GM23338 (cell line): ENCODE data around the gene CDKN2AIPNL. TPM values are rescaled to one million over a fixed set of nuclear protein-coding genes. Genes with fewer than 3 reads are reported as not detected.

Experiments
- ATAC-seq: fragments of 200-7000 bp; cut with Tn5 transposase; 3 replicates; pipeline ENCODE4 v1.9.1; 2020
- DNase-seq: peaks from one replicate; pipeline ENCODE4 v3.0.0-alpha.2; 2015; ENCODE audit warnings: low spot score
- H2AFZ ChIP-seq: fragments of 200-600 bp; sonication (generic); 2 replicates; pipeline ENCODE4 v1.8.0; 2016; ENCODE audit warnings: antibody characterized with exemption, mild to moderate bottlenecking, moderate library complexity
- H3F3A ChIP-seq: fragments of 200-600 bp; sonication (generic); replicated peaks from 2 replicates; pipeline ENCODE4 v1.8.0; 2017; ENCODE audit warnings: antibody characterized with exemption, mixed run types, low read depth
- H3K27ac ChIP-seq: fragments of 200-600 bp; sonication (generic); 2 replicates; pipeline ENCODE4 v1.6.1; 2016; ENCODE audit warnings: low read depth
- H3K27me3 ChIP-seq: fragments of 200-600 bp; sonication (generic); 2 replicates; pipeline ENCODE4 v1.8.0; 2016; ENCODE audit warnings: mild to moderate bottlenecking, mixed run types, moderate library complexity; ENCODE audit not compliant: insufficient read depth
- H3K36me3 ChIP-seq: fragments of 200-600 bp; sonication (generic); 2 replicates; pipeline ENCODE4 v1.8.0; 2016; ENCODE audit warnings: mild to moderate bottlenecking; ENCODE audit not compliant: insufficient read depth
- H3K4me1 ChIP-seq: fragments of 200-600 bp; sonication (generic); 2 replicates; pipeline ENCODE4 v1.8.0; 2016; ENCODE audit warnings: mild to moderate bottlenecking, moderate library complexity; ENCODE audit not compliant: insufficient read depth
- H3K4me2 ChIP-seq: fragments of 200-600 bp; sonication (generic); 2 replicates; pipeline ENCODE4 v1.7.1; 2017; ENCODE audit warnings: mixed run types
- H3K4me3 ChIP-seq: fragments of 200-600 bp; sonication (generic); 2 replicates; pipeline ENCODE4 v1.6.1; 2016; ENCODE audit warnings: mixed run types
- H3K79me2 ChIP-seq: fragments of 200-600 bp; sonication (generic); replicated peaks from 2 replicates; pipeline ENCODE4 v1.8.0; 2017; ENCODE audit warnings: mild to moderate bottlenecking; ENCODE audit not compliant: insufficient read depth
- H3K9me2 ChIP-seq: fragments of 200-600 bp; sonication (generic); 2 replicates; pipeline ENCODE4 v1.8.0; 2017; ENCODE audit not compliant: insufficient read depth
- H4K20me1 ChIP-seq: fragments of 200-600 bp; sonication (generic); replicated peaks from 2 replicates; pipeline ENCODE4 v1.8.0; 2017; ENCODE audit warnings: mild to moderate bottlenecking; ENCODE audit not compliant: insufficient read depth
- H3K27ac Mint-ChIP-seq: 2 replicates; pipeline ENCODE4 v1.8.0; 2020; ENCODE audit warnings: inconsistent platforms, mild to moderate bottlenecking, moderate library complexity, mixed read lengths
- H3K27me3 Mint-ChIP-seq: 3 replicates; pipeline ENCODE4 v1.8.0; 2022; ENCODE audit warnings: low read depth, mild to moderate bottlenecking, moderate library complexity, mixed read lengths, inconsistent platforms; ENCODE audit not compliant: insufficient read depth, poor library complexity
- H3K36me3 Mint-ChIP-seq: 3 replicates; pipeline ENCODE4 v1.8.0; 2021; ENCODE audit warnings: low read depth, mild to moderate bottlenecking, inconsistent platforms, moderate library complexity, mixed read lengths
- H3K4me1 Mint-ChIP-seq: 3 replicates; pipeline ENCODE4 v1.8.0; 2020; ENCODE audit warnings: mild to moderate bottlenecking, inconsistent platforms, mixed read lengths
- H3K4me3 Mint-ChIP-seq: 3 replicates; pipeline ENCODE4 v1.8.0; 2021; ENCODE audit warnings: moderate library complexity, mild to moderate bottlenecking, inconsistent platforms, mixed read lengths
- H3K9me3 Mint-ChIP-seq: 3 replicates; pipeline ENCODE4 v1.8.0; 2020; ENCODE audit warnings: moderate library complexity, mild to moderate bottlenecking, inconsistent platforms, mixed read lengths
- EZH2phosphoT487 ChIP-seq: fragments of 200-600 bp; sonication (generic); IDR thresholded peaks from one replicate; pipeline ENCODE4 v1.8.1; 2018; ENCODE audit warnings: antibody characterized with exemption; ENCODE audit not compliant: unreplicated experiment
- POLR2AphosphoS5 ChIP-seq: IDR thresholded peaks from 2 replicates; pipeline ENCODE4 v1.6.1; 2016; ENCODE audit warnings: antibody characterized with exemption, low read depth
- REST ChIP-seq: IDR thresholded peaks from one replicate; pipeline ENCODE4 v1.6.1; 2018; ENCODE audit warnings: antibody characterized with exemption; ENCODE audit not compliant: unreplicated experiment
- STAT1 ChIP-seq: IDR thresholded peaks from one replicate; pipeline ENCODE4 v1.6.1; 2016; ENCODE audit warnings: antibody characterized with exemption; ENCODE audit not compliant: unreplicated experiment
- ZNF331 ChIP-seq: fragments of 250-450 bp; sonication (Bioruptor Pico); IDR thresholded peaks from 2 replicates; pipeline ENCODE4 v1.5.0; 2020; ENCODE audit warnings: low read depth, mild to moderate bottlenecking, moderate library complexity
- polyA plus RNA-seq: library from polyadenylated mRNA; unstranded; fragments of >200 nt; fragmentation: Nextera tagmentation; extraction: Ambion mirVana; gene quantifications from 2 replicates; pipeline ENCODE4 v1.2.1, GENCODE V29; 2016
- total RNA-seq: library from RNA; depleted of rRNA; stranded (reverse); fragments of >200 nt; shearing (Covaris generic); gene quantifications from 2 replicates; pipeline ENCODE4 v1.2.3, GENCODE V29; 2014
- TF ChIP-seq, protein P1 (sequence below): fragments of 250-450 bp; sonication (Bioruptor Pico); IDR thresholded peaks from 2 replicates; pipeline ENCODE4 v1.5.0; 2020; ENCODE audit warnings: mild to moderate bottlenecking, moderate library complexity

CDKN2AIPNL gene
- total and polyA plus RNA-seq, 2 experiments from 2014 or later: 53.5 to 79.5 TPM

DNA sequence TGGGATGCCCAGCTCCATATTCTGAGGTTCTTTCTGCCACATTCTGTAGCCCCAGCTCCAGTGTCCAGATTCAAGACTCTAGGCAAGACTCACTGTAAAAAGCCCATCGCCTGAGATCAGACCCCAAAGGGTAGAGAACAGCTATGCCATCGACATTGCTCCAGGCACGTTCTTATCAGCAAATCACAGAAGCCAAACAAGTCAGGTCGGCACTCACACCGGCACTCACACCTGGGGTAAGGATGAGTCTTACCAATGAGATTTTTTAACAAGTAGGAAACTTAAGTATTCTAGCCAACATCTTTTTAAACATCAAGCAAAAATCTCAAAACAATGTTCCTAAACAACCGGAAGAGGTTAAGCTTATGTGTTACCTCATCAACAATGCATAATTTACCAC, 2.4 kb downstream of the CDKN2AIPNL start:
- Mint-ChIP-seq H3K36me3 (peaks cover 28% of the 10 kb centered on the region), H3K27me3 (peaks cover 7% of the 10 kb centered on the region), H3K9me3 (no peaks in the 10 kb centered on the region; the same call in 2 of the 3 replicates), H3K4me3 (peak overlapping the region; percentile 29; the same call in 1 of the 3 replicates), H3K27ac (no peak overlapping the region), H3K4me1 (peaks cover 25% of the 10 kb centered on the region)
- Histone ChIP-seq H3K36me3 (0 out of 2 replicates have a peak, but pooled peaks cover 6% of the 10 kb centered on the region), H3F3A (peaks cover 10% of the 10 kb centered on the region), H3K79me2 (peaks cover 48% of the 10 kb centered on the region), H3K4me1 (peaks cover 22% of the 10 kb centered on the region), H3K27me3 (no peaks in the 10 kb centered on the region), H3K9me2 (no peaks in the 10 kb centered on the region), H4K20me1 (no peaks in the 10 kb centered on the region; the same call in 1 of the 2 replicates), H3K4me2 (no peak overlapping the region), H2AFZ (no peak overlapping the region), H3K27ac (no peak overlapping the region), H3K4me3 (no peak overlapping the region)
- DNase-seq (no peak), ATAC-seq (no peak)
- TF ChIP-seq REST (no peak), POLR2AphosphoS5 (no peak), STAT1 (no peak), ZNF331 (CRISPR knock-in tag) (no peak), EZH2phosphoT487 (no peak)
- TF ChIP-seq, protein P1, sequence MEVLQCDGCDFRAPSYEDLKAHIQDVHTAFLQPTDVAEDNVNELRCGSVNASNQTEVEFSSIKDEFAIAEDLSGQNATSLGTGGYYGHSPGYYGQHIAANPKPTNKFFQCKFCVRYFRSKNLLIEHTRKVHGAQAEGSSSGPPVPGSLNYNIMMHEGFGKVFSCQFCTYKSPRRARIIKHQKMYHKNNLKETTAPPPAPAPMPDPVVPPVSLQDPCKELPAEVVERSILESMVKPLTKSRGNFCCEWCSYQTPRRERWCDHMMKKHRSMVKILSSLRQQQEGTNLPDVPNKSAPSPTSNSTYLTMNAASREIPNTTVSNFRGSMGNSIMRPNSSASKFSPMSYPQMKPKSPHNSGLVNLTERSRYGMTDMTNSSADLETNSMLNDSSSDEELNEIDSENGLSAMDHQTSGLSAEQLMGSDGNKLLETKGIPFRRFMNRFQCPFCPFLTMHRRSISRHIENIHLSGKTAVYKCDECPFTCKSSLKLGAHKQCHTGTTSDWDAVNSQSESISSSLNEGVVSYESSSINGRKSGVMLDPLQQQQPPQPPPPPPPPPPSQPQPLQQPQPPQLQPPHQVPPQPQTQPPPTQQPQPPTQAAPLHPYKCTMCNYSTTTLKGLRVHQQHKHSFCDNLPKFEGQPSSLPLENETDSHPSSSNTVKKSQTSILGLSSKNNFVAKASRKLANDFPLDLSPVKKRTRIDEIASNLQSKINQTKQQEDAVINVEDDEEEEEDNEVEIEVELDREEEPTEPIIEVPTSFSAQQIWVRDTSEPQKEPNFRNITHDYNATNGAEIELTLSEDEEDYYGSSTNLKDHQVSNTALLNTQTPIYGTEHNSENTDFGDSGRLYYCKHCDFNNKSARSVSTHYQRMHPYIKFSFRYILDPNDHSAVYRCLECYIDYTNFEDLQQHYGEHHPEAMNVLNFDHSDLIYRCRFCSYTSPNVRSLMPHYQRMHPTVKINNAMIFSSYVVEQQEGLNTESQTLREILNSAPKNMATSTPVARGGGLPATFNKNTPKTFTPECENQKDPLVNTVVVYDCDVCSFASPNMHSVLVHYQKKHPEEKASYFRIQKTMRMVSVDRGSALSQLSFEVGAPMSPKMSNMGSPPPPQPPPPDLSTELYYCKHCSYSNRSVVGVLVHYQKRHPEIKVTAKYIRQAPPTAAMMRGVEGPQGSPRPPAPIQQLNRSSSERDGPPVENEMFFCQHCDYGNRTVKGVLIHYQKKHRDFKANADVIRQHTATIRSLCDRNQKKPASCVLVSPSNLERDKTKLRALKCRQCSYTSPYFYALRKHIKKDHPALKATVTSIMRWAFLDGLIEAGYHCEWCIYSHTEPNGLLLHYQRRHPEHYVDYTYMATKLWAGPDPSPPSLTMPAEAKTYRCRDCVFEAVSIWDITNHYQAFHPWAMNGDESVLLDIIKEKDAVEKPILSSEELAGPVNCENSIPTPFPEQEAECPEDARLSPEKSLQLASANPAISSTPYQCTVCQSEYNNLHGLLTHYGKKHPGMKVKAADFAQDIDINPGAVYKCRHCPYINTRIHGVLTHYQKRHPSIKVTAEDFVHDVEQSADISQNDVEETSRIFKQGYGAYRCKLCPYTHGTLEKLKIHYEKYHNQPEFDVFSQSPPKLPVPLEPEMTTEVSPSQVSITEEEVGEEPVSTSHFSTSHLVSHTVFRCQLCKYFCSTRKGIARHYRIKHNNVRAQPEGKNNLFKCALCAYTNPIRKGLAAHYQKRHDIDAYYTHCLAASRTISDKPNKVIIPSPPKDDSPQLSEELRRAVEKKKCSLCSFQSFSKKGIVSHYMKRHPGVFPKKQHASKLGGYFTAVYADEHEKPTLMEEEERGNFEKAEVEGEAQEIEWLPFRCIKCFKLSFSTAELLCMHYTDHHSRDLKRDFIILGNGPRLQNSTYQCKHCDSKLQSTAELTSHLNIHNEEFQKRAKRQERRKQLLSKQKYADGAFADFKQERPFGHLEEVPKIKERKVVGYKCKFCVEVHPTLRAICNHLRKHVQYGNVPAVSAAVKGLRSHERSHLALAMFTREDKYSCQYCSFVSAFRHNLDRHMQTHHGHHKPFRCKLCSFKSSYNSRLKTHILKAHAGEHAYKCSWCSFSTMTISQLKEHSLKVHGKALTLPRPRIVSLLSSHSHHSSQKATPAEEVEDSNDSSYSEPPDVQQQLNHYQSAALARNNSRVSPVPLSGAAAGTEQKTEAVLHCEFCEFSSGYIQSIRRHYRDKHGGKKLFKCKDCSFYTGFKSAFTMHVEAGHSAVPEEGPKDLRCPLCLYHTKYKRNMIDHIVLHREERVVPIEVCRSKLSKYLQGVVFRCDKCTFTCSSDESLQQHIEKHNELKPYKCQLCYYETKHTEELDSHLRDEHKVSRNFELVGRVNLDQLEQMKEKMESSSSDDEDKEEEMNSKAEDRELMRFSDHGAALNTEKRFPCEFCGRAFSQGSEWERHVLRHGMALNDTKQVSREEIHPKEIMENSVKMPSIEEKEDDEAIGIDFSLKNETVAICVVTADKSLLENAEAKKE: no peak
